KMS-11 (cell line): ENCODE data around the gene LPP.

ENCODE experiments used
- H2AFZ ChIP-seq: fragments of 200-600 bp; sonication (generic); 2 replicates; pipeline ENCODE4 v1.6.1; 2016; ENCODE audit warnings: antibody characterized with exemption, mixed run types, low read depth
- H3K27ac ChIP-seq: fragments of 200-600 bp; sonication (generic); 2 replicates; pipeline ENCODE4 v1.6.1; 2016; ENCODE audit warnings: mild to moderate bottlenecking, mixed run types
- H3K27me3 ChIP-seq: fragments of 200-600 bp; sonication (generic); 2 replicates; pipeline ENCODE4 v1.6.1; 2017; ENCODE audit warnings: mild to moderate bottlenecking, low read depth, mixed run types, moderate library complexity; ENCODE audit not compliant: insufficient read depth
- H3K36me3 ChIP-seq: fragments of 200-600 bp; sonication (generic); 2 replicates; pipeline ENCODE4 v1.6.1; 2017; ENCODE audit warnings: mild to moderate bottlenecking, mixed run types; ENCODE audit not compliant: insufficient read depth
- H3K4me1 ChIP-seq: fragments of 200-600 bp; sonication (generic); 2 replicates; pipeline ENCODE4 v1.6.1; 2016; ENCODE audit warnings: mild to moderate bottlenecking, low read depth, mixed run types; ENCODE audit not compliant: poor library complexity, severe bottlenecking
- H3K4me2 ChIP-seq: fragments of 200-600 bp; sonication (generic); 2 replicates; pipeline ENCODE4 v1.7.0; 2016; ENCODE audit warnings: mild to moderate bottlenecking, mixed run types
- H3K4me3 ChIP-seq: fragments of 200-600 bp; sonication (generic); IDR thresholded peaks from 2 replicates; pipeline ENCODE4 v1.6.1; 2017; ENCODE audit warnings: low read depth, low read length, mixed read lengths; ENCODE audit not compliant: insufficient read depth
- H3K79me2 ChIP-seq: fragments of 200-600 bp; sonication (generic); 2 replicates; pipeline ENCODE4 v1.6.1; 2016; ENCODE audit warnings: low read depth, mixed run types; ENCODE audit not compliant: insufficient read depth
- H3K9ac ChIP-seq: fragments of 200-600 bp; sonication (generic); 2 replicates; pipeline ENCODE4 v1.6.1; 2016; ENCODE audit warnings: mild to moderate bottlenecking, mixed run types
- H4K20me1 ChIP-seq: fragments of 200-600 bp; sonication (generic); 2 replicates; pipeline ENCODE4 v1.6.1; 2016; ENCODE audit warnings: mild to moderate bottlenecking, mixed run types; ENCODE audit not compliant: insufficient read depth
- TF ChIP-seq, protein P1 (sequence below): fragments of 200-600 bp; sonication (generic); conservative IDR thresholded peaks from 2 replicates; pipeline ENCODE4 v1.6.1; 2017; ENCODE audit warnings: low read depth, mild to moderate bottlenecking, antibody characterized with exemption, low read length, moderate library complexity, mixed read lengths

LPP gene

DNA sequence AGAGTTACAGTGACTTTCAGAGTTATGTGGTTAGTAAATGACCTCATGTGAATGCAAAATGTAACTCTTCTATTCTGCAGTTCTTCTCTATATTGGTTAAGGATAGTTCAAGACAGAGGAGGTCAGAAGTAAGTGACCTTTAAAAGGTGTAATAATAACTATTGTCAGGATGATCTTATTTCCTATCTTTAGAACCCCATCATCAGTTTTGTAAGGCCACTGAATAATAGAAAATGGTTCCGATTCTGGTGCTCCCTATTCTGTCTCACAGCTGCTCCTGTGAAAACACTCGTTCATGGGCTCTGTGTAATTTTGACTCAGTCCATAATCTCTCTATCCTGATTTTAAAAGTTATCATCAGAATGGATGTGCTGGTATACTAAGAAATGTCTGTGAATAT lies 463.3 kb downstream of the LPP start:
- no peaks in the 10 kb centered on the region for H4K20me1 ChIP-seq
- no peaks in the 10 kb centered on the region for H3K36me3 ChIP-seq
- H3K27me3 ChIP-seq, result no peaks in the 10 kb centered on the region
- no peak overlapping the region for H3K9ac ChIP-seq
- H2AFZ ChIP-seq, result no peak overlapping the region
- no peak overlapping the region for H3K4me3 ChIP-seq
- no peaks in the 10 kb centered on the region for H3K79me2 ChIP-seq
- no peaks in the 10 kb centered on the region for H3K4me1 ChIP-seq
- no peak overlapping the region for H3K4me2 ChIP-seq
- TF ChIP-seq, protein P1, sequence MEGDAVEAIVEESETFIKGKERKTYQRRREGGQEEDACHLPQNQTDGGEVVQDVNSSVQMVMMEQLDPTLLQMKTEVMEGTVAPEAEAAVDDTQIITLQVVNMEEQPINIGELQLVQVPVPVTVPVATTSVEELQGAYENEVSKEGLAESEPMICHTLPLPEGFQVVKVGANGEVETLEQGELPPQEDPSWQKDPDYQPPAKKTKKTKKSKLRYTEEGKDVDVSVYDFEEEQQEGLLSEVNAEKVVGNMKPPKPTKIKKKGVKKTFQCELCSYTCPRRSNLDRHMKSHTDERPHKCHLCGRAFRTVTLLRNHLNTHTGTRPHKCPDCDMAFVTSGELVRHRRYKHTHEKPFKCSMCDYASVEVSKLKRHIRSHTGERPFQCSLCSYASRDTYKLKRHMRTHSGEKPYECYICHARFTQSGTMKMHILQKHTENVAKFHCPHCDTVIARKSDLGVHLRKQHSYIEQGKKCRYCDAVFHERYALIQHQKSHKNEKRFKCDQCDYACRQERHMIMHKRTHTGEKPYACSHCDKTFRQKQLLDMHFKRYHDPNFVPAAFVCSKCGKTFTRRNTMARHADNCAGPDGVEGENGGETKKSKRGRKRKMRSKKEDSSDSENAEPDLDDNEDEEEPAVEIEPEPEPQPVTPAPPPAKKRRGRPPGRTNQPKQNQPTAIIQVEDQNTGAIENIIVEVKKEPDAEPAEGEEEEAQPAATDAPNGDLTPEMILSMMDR, result no peak
- no peak overlapping the region for H3K27ac ChIP-seq

- Histone ChIP-seq H2AFZ (no peak overlapping the region), H3K27me3 (no peaks in the 10 kb centered on the region), H3K79me2 (no peaks in the 10 kb centered on the region), H3K4me2 (no peak overlapping the region), H3K9ac (no peak overlapping the region), H3K4me1 (no peaks in the 10 kb centered on the region), H3K27ac (no peak overlapping the region), H4K20me1 (no peaks in the 10 kb centered on the region), H3K36me3 (no peaks in the 10 kb centered on the region), H3K4me3 (no peak overlapping the region)
- TF ChIP-seq, protein P1, result no peak
Measured at GRCh38 chr3:188617988-188618701, 464.2 kb downstream of the LPP start.

GRCh38 chr3:188620752-188621151 lies 466.8 kb downstream of the LPP start:
- Histone ChIP-seq H3K4me3 (no peak overlapping the region), H3K27me3 (no peaks in the 10 kb centered on the region), H3K4me1 (no peaks in the 10 kb centered on the region), H3K27ac (no peak overlapping the region), H3K36me3 (no peaks in the 10 kb centered on the region), H3K4me2 (no peak overlapping the region), H3K79me2 (no peaks in the 10 kb centered on the region), H3K9ac (no peak overlapping the region), H4K20me1 (no peaks in the 10 kb centered on the region), H2AFZ (no peak overlapping the region)
- TF ChIP-seq, protein P1, result no peak

- H3K36me3 ChIP-seq, result no peaks in the 10 kb centered on the region
- H3K27ac ChIP-seq, result no peak overlapping the region
- TF ChIP-seq, protein P1, result no peak
- H2AFZ ChIP-seq, result no peak overlapping the region
- no peaks in the 10 kb centered on the region for H3K27me3 ChIP-seq
- no peaks in the 10 kb centered on the region for H3K4me1 ChIP-seq
- H3K9ac ChIP-seq, result no peak overlapping the region
- no peaks in the 10 kb centered on the region for H3K79me2 ChIP-seq
- H4K20me1 ChIP-seq, result no peaks in the 10 kb centered on the region
- no peak overlapping the region for H3K4me3 ChIP-seq
- no peak overlapping the region for H3K4me2 ChIP-seq
Measured at GRCh38 chr3:188624384-188624783, 470.4 kb downstream of the LPP start.
